Inferior parietal cortex (tissue), 1 donor: ENCODE data around the gene IRAK2.

ENCODE experiments used
- DNase-seq: peaks from one replicate; pipeline ENCODE4 v3.0.0-alpha.2; 2016; ENCODE audit errors: extremely low spot score

IRAK2 gene

DNA sequence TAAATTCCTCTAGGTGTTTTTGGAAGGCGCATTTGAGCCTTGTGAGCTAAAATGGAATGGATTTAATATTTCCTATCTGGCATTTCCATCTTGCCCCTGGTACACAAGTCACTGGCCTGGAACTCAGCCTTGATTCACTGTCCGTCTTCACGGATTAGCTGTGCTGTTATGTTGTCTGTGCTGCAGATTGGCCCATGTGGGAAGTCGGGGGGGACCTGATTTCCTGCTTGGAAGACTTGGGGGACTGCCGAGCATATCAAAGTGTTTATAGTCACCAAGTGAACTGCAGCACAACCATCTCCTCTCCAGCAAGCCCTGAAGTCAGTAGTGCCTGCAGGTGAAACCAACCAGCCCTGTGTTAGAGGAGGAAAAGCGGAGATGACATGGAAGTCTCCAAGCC is 115.9 kb downstream of the IRAK2 start:
- no peak for DNase-seq

DNA sequence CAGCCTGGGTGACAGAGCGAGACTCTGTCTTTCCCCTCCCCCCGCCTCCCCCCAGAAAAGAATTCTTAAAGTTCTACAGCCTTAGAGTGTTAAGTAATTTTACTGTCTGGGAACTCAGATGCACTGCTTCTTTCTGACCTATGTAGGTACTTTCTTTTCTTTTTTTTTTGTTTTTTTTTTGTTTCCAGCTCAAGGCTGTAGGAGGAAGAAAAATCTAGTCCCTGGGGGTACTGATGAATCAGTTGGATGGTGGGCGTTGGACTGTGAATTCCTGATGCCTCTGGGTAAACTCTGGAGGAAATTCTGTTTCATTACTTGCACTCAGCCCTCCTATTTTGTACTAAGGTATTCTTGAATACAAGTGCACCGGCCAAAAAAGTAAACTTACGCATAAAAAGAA is 117.2 kb downstream of the IRAK2 start:
- no peak for DNase-seq

DNA sequence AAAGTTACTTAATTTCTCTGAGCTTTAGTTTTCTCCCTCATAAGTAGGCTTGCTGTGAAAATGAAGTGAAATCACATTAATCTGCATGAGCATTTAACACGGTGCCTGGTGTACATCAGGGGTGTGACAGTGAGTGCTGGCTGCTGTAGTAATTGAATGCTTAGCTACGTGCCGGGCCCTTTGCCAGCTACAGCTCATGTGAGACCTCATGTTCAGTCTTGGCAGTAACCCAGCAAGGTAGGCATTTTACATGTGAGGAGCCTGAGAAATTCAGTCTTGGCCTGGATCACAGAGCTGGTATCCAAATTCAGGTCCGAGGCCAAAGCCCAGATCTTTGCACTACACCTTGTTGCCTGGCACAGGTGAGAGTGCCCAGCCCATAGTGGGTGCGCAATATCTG is 118.9 kb downstream of the IRAK2 start:
- DNase-seq: no peak

DNA sequence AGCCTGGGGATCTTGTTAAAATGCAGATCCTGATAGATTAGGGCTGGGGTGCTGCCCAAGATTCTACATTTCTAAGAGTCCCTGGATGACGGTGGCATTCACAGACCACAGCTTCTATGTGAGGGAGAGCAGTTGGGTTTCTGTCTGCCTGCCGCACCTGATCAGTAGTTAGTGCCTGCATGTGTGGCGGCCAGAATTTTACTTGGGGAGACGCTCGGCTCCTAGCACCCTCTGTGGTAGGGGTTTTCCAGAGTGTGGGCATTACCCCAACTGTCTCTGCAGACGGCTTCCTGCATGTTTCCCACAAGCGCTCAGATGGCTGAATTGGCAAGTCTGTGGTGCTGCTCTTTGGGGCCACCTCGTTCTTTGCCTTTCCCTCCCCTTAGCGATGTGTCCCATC is 119.8 kb downstream of the IRAK2 start:
- DNase-seq: no peak

DNA sequence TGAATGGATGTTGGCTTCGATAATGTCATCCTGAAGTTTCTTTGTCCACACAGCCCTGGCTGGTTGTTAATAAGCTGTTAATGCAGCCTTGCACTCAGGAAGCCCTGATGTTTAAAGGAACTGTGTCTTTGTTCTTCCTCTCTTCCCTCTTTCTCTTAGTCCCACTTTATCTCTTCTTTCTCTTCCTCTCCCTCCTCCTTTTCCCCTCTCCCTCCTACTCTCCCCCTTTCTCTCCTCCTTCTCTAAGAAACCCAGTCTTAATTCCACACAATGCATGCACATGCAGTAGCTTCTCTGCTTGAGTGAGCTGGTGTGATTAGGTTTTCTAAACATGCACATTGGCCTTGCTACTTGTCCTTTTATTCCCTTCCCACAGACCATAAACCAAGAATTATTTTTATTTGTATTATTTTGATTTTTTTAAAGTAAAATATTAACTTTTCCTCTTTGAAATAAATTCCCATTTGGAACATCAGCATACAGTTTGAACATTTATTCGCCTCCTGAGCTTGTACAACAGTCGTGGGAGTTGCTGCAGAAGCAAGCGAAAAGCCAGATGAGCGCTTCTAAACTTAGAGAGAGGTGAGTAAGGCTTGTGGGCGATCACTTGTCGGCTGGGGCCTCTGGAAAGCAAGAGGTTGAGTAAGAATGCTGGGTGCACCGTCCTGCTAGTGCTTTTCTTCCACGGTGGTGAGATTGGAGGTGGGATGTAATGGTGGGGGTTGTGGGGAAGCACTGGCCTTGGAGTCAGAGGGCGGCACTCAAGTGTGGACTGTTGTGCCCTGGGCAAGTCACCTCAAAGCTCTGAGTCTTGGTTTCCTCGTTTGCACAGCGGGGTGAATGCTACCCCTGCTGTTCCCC is 120.8 kb downstream of the IRAK2 start:
- no peak for DNase-seq

- no peak for DNase-seq
These were observed 121.4 kb downstream of the IRAK2 start for GRCh38 chr3:10286133-10286524.

DNA sequence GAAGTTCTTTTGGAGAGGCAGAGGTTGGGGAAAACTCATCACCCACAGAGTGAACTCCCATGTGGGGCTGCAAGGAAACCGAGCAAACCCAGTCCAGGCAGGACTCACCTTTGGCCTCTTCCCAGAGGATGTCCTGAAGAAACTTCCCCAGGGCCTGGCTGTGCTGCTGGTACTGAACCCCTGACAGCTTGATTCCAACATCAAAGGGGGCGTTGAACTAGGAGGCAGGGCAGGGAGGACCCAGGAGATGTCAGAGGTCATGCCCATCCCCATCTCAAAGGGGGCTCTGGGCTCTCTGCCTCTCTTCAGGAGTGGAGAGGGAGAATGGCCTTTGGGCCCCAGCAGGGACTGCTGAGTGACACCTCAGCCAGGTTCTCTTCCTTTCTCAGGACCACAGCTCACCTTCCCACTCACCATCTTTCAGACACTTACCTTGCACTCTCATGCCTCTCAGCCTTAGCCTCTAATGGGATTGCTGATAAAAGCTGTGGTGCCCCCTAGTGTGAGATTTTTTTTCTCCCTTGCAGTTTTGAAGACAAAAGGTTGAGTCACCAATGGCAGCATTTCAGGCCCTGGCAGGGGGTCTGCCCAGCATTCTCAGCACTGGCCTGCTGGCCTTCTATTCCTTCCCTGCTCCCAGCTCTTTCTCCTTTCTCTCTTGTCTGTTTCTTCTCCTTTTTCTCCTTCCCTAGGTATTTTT is 122.0 kb downstream of the IRAK2 start:
- peak; percentile 74 for DNase-seq

GRCh38 chr3:10287936-10288574 is 123.3 kb downstream of the IRAK2 start:
- DNase-seq: no peak

DNA sequence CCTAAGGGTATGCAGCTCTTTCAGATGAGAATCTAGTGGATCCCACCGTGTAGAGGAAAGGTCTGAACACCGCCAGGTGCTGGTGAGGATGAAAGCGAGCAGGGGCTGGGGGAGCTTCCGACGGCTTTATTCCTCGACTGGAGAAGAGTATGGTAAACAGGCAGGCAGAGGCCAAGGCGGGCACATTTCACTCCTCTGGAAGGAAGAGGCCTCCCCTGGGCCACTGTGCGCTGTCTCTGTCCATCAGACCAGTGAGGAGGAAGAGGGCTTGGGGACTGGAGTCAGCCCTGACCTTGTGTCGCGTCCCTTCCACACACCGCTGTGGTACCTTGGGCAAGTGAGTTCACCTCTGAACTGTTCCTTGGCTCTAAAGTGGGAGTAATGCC is 123.8 kb downstream of the IRAK2 start:
- no peak for DNase-seq

GRCh38 chr3:10289077-10289476 is 124.4 kb downstream of the IRAK2 start:
- DNase-seq: no peak

- no peak for DNase-seq
These were observed 125.2 kb downstream of the IRAK2 start for GRCh38 chr3:10289787-10290355.

GRCh38 chr3:10290481-10291176 is 125.9 kb downstream of the IRAK2 start:
- no peak for DNase-seq

DNA sequence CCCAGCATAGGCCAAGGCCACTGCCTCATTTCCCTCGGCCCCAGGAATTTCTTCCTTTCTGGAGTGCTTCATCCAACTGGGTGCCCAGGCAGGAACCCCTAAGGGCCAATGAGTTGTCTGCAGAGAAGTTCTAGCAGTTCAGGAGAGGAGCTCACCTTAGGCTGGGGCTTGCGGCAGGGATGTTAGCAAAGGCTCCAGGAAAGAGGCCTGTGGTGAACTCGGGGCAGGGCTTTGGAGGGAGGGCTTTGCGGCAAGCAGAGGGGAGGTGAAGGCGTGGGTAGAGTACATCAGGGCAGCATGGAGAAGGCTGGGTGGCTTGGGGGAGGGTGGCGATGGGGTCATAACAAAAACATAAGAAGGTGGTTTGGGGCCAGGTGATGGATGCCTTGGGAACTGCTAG is 126.9 kb downstream of the IRAK2 start:
- DNase-seq: no peak

- no peak for DNase-seq
These were observed 128.0 kb downstream of the IRAK2 start, which contains the start of gene GHRL for GRCh38 chr3:10292505-10293419. TSS of gene GHRL (minus strand) at chr3:10292947. CDS start at chr3:10290180, 2,767 bp downstream.
